ENCODE data around the gene RHBDL1. TPM values are rescaled to one million over a fixed set of nuclear protein-coding genes. Genes with fewer than 3 reads are reported as not detected.

RHBDL1 gene
- total RNA-seq, 1 donor from 2014 or later = 4.4 TPM

Other genes with a start within 250 kb of the RHBDL1 start
- 36.5 and 48.2 TPM in 2 replicates for gene CAPN15, start 148.0 kb upstream of the RHBDL1 start, total RNA-seq
- gene PRR35, start 115.3 kb upstream of the RHBDL1 start, total RNA-seq = not detected in 2 replicates
- gene NHLRC4, start 108.7 kb upstream of the RHBDL1 start, total RNA-seq = 3.8 and 5.0 TPM in 2 replicates
- 28.5 and 35.1 TPM in 2 replicates for gene PIGQ, start 105.7 kb upstream of the RHBDL1 start, total RNA-seq
- 16.9 and 19.4 TPM in 2 replicates for gene RAB40C, start 85.6 kb upstream of the RHBDL1 start, total RNA-seq
- 0.12 TPM in 1 of 2 replicates, not detected in the other for gene WFIKKN1, start 44.7 kb upstream of the RHBDL1 start, total RNA-seq
- 152 and 181 TPM in 2 replicates for gene METTL26, start 39.4 kb upstream of the RHBDL1 start, total RNA-seq
- 23.7 and 31.7 TPM in 2 replicates for gene MCRIP2, start 33.8 kb upstream of the RHBDL1 start, total RNA-seq
- 8.5 TPM in 2 replicates for gene WDR90, start 26.3 kb upstream of the RHBDL1 start, total RNA-seq
- 46.9 and 47.1 TPM in 2 replicates for gene RHOT2, start 7.5 kb upstream of the RHBDL1 start, total RNA-seq
- gene STUB1, start 4.7 kb downstream of the RHBDL1 start, total RNA-seq = 163 and 189 TPM in 2 replicates
- 58.3 and 58.7 TPM in 2 replicates for gene JMJD8, start 8.7 kb downstream of the RHBDL1 start, total RNA-seq
- 10.3 and 12.1 TPM in 2 replicates for gene WDR24, start 14.7 kb downstream of the RHBDL1 start, total RNA-seq
- gene FBXL16, start 30.1 kb downstream of the RHBDL1 start, total RNA-seq = 0.17 and 0.93 TPM in 2 replicates
- 119 and 164 TPM in 2 replicates for gene METRN, start 39.4 kb downstream of the RHBDL1 start, total RNA-seq
- gene ANTKMT, start 45.5 kb downstream of the RHBDL1 start, total RNA-seq = 32.9 and 39.3 TPM in 2 replicates
- 0.94 and 2.1 TPM in 2 replicates for gene CCDC78, start 50.8 kb downstream of the RHBDL1 start, total RNA-seq
- 5.5 and 13.9 TPM in 2 replicates for gene HAGHL, start 51.4 kb downstream of the RHBDL1 start, total RNA-seq
- 13.4 and 18.3 TPM in 2 replicates for gene CIAO3, start 65.3 kb downstream of the RHBDL1 start, total RNA-seq
- 1.6 and 2.0 TPM in 2 replicates for gene MSLN, start 85.1 kb downstream of the RHBDL1 start, total RNA-seq
- gene RPUSD1, start 112.7 kb downstream of the RHBDL1 start, total RNA-seq = 17.6 and 21.6 TPM in 2 replicates
- gene CHTF18, start 112.9 kb downstream of the RHBDL1 start, total RNA-seq = 1.6 and 7.8 TPM in 2 replicates
- not detected in 2 replicates for gene GNG13, start 125.1 kb downstream of the RHBDL1 start, total RNA-seq